ENCODE results near the gene ZCWPW1.

ZCWPW1 gene

GRCh38 chr7:100431286-100431735 is 2.8 kb upstream of the ZCWPW1 start:
- DNase-seq = no peak

GRCh38 chr7:100430493-100431285 is 2.2 kb upstream of the ZCWPW1 start:
- DNase-seq = peak in 1 of 2 donors; percentile 56

- DNase-seq = peak; percentile 92 to 95
Observed at GRCh38 chr7:100429637-100430492, 1.4 kb upstream of the ZCWPW1 start, which contains the start of gene MEPCE. Gene MEPCE (plus strand): TSS chr7:100429831. CDS start chr7:100430019, 188 bp downstream.

GRCh38 chr7:100428967-100429636 is 599 bp upstream of the ZCWPW1 start:
- peak; percentile 100 for DNase-seq

- DNase-seq = no peak
Observed at GRCh38 chr7:100427762-100428198, 723 bp downstream of the ZCWPW1 start.

- DNase-seq = no peak
Observed at GRCh38 chr7:100426516-100426915, 2.0 kb downstream of the ZCWPW1 start.

GRCh38 chr7:100425347-100425746 is 3.2 kb downstream of the ZCWPW1 start:
- no peak for DNase-seq

GRCh38 chr7:100423315-100423714 is 5.2 kb downstream of the ZCWPW1 start:
- DNase-seq = no peak

- DNase-seq = no peak
Observed at GRCh38 chr7:100419660-100420226, 8.8 kb downstream of the ZCWPW1 start.

- no peak for DNase-seq
Observed at GRCh38 chr7:100418930-100419659, 9.4 kb downstream of the ZCWPW1 start.

GRCh38 chr7:100415448-100415847 is 13.1 kb downstream of the ZCWPW1 start:
- DNase-seq = no peak

GRCh38 chr7:100413889-100414288 is 14.6 kb downstream of the ZCWPW1 start:
- DNase-seq = no peak

- no peak for DNase-seq
Observed at GRCh38 chr7:100413346-100413745, 15.2 kb downstream of the ZCWPW1 start.

- no peak for DNase-seq
Observed at GRCh38 chr7:100411101-100411500, 17.4 kb downstream of the ZCWPW1 start.

- DNase-seq = peak; percentile 49 to 77
Observed at GRCh38 chr7:100407285-100408180, 21.0 kb downstream of the ZCWPW1 start.

GRCh38 chr7:100406767-100407166 is 21.7 kb downstream of the ZCWPW1 start:
- DNase-seq = no peak

GRCh38 chr7:100402241-100402640 is 26.3 kb downstream of the ZCWPW1 start:
- no peak for DNase-seq

GRCh38 chr7:100401811-100402210 is 26.7 kb downstream of the ZCWPW1 start:
- DNase-seq = no peak

GRCh38 chr7:100400656-100401055 is 27.8 kb downstream of the ZCWPW1 start:
- DNase-seq = no peak

GRCh38 chr7:100400041-100400440 is 28.5 kb downstream of the ZCWPW1 start:
- no peak for DNase-seq

GRCh38 chr7:100398239-100398638 is 30.3 kb downstream of the ZCWPW1 start:
- no peak for DNase-seq
